ENCODE measurements around the gene NTRK1.

Gene NTRK1

GRCh38 chr1:156883919-156884318, 23.3 kb downstream of the NTRK1 start:
- FAIRE-seq: no peak

- FAIRE-seq: no peak
Observed at GRCh38 chr1:156884560-156885184, 24.0 kb downstream of the NTRK1 start.

GRCh38 chr1:156885314-156885713, 24.6 kb downstream of the NTRK1 start:
- no peak for FAIRE-seq

- FAIRE-seq: no peak
Observed at GRCh38 chr1:156885880-156886355, 25.3 kb downstream of the NTRK1 start.

GRCh38 chr1:156886583-156887281, 26.1 kb downstream of the NTRK1 start:
- FAIRE-seq: no peak

- FAIRE-seq: no peak
Observed at GRCh38 chr1:156887317-156887716, 26.7 kb downstream of the NTRK1 start.

- no peak for FAIRE-seq
Observed at GRCh38 chr1:156887734-156888133, 27.1 kb downstream of the NTRK1 start.

- no peak for FAIRE-seq
Observed at GRCh38 chr1:156889802-156890580, 29.3 kb downstream of the NTRK1 start.

GRCh38 chr1:156892190-156893047, 31.8 kb downstream of the NTRK1 start:
- FAIRE-seq: peak; percentile 43

GRCh38 chr1:156893048-156893953, 32.6 kb downstream of the NTRK1 start, which contains the start of gene PEAR1:
Gene PEAR1, plus strand, starts transcription at chr1:156893718. Its CDS starts 10,209 bp downstream, at chr1:156903927.
- FAIRE-seq: no peak

GRCh38 chr1:156894001-156894400, 33.3 kb downstream of the NTRK1 start:
- FAIRE-seq: no peak

- no peak for FAIRE-seq
Observed at GRCh38 chr1:156894711-156895454, 34.2 kb downstream of the NTRK1 start.

GRCh38 chr1:156895455-156895812, 34.8 kb downstream of the NTRK1 start:
- no peak for FAIRE-seq

- no peak for FAIRE-seq
Observed at GRCh38 chr1:156895927-156896326, 35.3 kb downstream of the NTRK1 start.

GRCh38 chr1:156896490-156897033, 35.9 kb downstream of the NTRK1 start:
- no peak for FAIRE-seq

- FAIRE-seq: no peak
Observed at GRCh38 chr1:156897078-156897825, 36.6 kb downstream of the NTRK1 start.

GRCh38 chr1:156898161-156898566, 37.5 kb downstream of the NTRK1 start:
- no peak for FAIRE-seq

- no peak for FAIRE-seq
Observed at GRCh38 chr1:156898971-156899664, 38.5 kb downstream of the NTRK1 start.
